Measurements from ENCODE around the gene LITAF. TPM values are rescaled to one million over a fixed set of nuclear protein-coding genes. Genes with fewer than 3 reads are reported as not detected.

The LITAF gene
- total RNA-seq, 1 donor from 2014 or later = 55.8 TPM

DNA sequence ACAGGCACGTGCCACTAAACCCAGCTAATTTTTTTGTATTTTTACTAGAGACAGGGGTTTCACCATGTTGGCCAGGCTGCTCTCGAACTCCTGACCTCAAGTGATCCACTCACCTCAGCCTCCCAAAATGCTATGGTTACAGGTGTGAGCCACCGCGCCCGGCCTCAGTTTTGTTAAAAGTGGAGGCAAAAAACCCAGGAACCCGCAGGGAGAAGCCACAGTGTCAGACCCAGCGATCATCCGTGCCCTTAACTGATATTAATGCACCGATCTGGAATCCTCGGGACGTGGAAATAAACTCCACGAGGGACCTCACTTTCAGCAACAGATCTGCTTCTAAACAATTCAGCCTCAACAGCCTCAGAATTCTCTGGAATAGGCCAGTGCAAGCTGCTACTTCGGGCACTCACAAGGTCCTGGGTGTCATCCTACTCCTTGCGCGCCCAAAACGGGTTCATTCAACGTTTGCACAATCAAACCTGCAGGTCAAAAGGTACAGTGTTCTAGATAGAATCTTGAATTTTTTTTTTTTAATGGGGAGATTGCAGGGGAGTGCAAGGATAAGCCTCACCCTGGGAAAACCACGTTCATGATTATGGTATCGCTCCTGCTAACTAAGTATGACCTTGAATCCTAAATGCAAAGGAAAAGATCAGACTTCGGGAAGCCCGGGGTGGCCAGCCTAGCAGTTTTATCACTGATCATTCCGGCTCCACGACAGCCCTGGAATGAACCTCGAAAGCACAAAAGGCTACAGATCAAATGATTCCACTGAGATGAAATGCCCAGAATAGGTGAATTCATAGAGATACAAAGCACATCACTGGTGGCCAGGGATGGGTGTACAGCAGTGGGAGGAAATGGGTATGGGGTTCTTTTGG lies 22.4 kb downstream of the LITAF start:
- no peaks in the 10 kb centered on the region for H3K27me3 ChIP-seq (ENCODE audit: control insufficient read depth, insufficient read depth, low read length)
- DNase-seq (ENCODE audit: low read depth) = no peak
- no peak overlapping the region for H3K4me3 ChIP-seq (ENCODE audit: low read depth, low read length)
- H3K36me3 ChIP-seq (ENCODE audit: control insufficient read depth, insufficient read depth, low read length) = no peaks in the 10 kb centered on the region
- TF ChIP-seq, protein P1, sequence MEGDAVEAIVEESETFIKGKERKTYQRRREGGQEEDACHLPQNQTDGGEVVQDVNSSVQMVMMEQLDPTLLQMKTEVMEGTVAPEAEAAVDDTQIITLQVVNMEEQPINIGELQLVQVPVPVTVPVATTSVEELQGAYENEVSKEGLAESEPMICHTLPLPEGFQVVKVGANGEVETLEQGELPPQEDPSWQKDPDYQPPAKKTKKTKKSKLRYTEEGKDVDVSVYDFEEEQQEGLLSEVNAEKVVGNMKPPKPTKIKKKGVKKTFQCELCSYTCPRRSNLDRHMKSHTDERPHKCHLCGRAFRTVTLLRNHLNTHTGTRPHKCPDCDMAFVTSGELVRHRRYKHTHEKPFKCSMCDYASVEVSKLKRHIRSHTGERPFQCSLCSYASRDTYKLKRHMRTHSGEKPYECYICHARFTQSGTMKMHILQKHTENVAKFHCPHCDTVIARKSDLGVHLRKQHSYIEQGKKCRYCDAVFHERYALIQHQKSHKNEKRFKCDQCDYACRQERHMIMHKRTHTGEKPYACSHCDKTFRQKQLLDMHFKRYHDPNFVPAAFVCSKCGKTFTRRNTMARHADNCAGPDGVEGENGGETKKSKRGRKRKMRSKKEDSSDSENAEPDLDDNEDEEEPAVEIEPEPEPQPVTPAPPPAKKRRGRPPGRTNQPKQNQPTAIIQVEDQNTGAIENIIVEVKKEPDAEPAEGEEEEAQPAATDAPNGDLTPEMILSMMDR (IDR thresholded peaks at IDR 0.05; ENCODE audit: insufficient read depth, low read length, poor library complexity, severe bottlenecking) = no peak

DNA sequence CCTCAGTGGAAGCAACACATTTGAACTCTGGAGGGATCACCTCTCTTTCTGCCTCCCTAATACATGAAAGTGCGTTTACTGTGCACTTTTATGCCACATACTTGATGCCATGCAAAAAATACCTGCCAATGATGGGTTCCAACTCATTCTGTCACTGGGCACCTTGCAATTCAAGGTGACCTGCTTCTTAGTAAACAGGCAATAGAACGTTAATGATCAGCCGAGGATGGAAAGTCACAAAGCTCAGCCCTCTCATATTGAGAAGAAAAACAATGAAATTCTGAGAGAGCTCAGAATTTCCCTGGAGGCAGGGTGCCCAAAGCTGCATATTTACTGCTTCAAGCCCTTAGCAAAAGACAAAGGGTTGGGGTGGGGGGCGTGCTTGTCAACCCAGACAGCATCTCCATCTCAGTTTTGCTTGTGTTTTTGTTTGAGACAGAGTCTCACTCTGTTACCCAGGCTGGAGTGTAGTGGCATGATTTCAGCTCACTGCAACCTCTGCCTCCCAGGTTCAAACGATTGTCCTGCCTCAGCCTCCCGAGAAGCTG lies 23.2 kb downstream of the LITAF start:
- no peak for DNase-seq (ENCODE audit: low read depth)
- TF ChIP-seq, protein P1 (IDR thresholded peaks at IDR 0.05; ENCODE audit: insufficient read depth, low read length, poor library complexity, severe bottlenecking) = no peak
- H3K36me3 ChIP-seq (ENCODE audit: control insufficient read depth, insufficient read depth, low read length) = no peaks in the 10 kb centered on the region
- H3K4me3 ChIP-seq (ENCODE audit: low read depth, low read length) = no peak overlapping the region
- no peaks in the 10 kb centered on the region for H3K27me3 ChIP-seq (ENCODE audit: control insufficient read depth, insufficient read depth, low read length)

DNA sequence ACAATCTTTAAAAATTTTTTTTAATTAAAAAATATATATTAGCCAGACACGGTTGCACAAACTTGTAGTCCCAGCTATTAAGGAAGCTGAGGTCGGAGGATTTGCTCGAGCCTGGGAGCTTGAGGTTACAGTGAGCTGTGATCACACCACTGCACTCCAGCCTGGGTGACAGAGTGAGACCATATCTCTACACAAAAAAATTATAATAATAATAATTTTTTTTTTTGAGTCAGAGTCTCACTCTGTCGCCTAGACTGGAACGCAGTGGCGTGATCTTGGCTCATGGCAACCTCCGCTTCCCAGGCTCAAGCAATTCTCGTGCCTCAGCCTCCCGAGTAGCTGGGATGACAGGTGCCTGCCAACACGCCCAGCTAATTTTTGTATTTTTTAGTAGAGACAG lies 23.8 kb downstream of the LITAF start:
- H3K36me3 ChIP-seq (ENCODE audit: control insufficient read depth, insufficient read depth, low read length) = no peaks in the 10 kb centered on the region
- H3K27me3 ChIP-seq (ENCODE audit: control insufficient read depth, insufficient read depth, low read length) = no peaks in the 10 kb centered on the region
- no peak for DNase-seq (ENCODE audit: low read depth)
- H3K4me3 ChIP-seq (ENCODE audit: low read depth, low read length) = no peak overlapping the region
- TF ChIP-seq, protein P1 (IDR thresholded peaks at IDR 0.05; ENCODE audit: insufficient read depth, low read length, poor library complexity, severe bottlenecking) = no peak

DNA sequence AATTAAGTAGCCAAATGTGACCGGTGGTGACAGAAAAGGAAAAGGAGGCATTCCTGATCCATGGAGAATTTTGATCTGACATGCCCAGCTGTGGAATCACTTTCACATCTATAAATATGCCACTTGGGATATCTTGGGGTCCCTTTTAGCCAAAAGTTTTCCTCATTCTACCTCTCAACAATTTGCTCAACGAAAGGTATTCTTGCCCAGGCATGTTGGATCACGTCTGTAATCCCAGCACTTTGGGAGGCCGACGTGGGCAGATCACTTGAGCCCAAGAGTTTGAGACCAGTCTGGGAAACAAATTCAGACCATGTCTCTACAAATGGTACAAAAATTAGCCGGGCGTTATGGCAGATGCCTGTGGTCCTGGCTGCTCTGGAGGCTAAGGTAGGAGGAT lies 24.3 kb downstream of the LITAF start:
- Histone ChIP-seq H3K36me3 (ENCODE audit: control insufficient read depth, insufficient read depth, low read length) (no peaks in the 10 kb centered on the region), H3K27me3 (ENCODE audit: control insufficient read depth, insufficient read depth, low read length) (no peaks in the 10 kb centered on the region), H3K4me3 (ENCODE audit: low read depth, low read length) (no peak overlapping the region)
- DNase-seq (ENCODE audit: low read depth) = no peak
- TF ChIP-seq, protein P1 (IDR thresholded peaks at IDR 0.05; ENCODE audit: insufficient read depth, low read length, poor library complexity, severe bottlenecking) = no peak

DNA sequence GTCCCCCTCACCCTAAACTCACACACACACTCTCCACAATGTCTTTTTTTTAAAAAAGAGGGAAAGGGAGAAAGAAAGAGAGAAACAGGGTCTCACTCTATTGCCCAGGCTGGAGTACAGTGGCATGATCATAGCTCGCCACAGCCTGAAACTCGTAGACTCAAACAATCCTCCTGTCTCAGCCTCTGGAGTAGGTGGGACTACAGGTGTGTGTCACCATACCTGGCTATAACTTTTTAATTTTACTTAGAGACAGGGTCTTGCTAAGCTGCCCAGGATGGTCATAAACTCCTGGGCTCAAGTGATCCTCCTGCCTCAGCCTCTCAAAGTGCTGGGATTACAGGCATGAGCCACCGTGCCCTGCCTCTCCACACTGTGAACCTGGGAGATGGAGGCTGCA lies 24.9 kb downstream of the LITAF start:
- no peaks in the 10 kb centered on the region for H3K36me3 ChIP-seq (ENCODE audit: control insufficient read depth, insufficient read depth, low read length)

More for the DNA sequence above, 24.9 kb downstream of the LITAF start:
- TF ChIP-seq, protein P1 (IDR thresholded peaks at IDR 0.05; ENCODE audit: insufficient read depth, low read length, poor library complexity, severe bottlenecking) = no peak
- DNase-seq (ENCODE audit: low read depth) = no peak
- H3K4me3 ChIP-seq (ENCODE audit: low read depth, low read length) = no peak overlapping the region
- H3K27me3 ChIP-seq (ENCODE audit: control insufficient read depth, insufficient read depth, low read length) = no peaks in the 10 kb centered on the region

Data from kidney epithelial cell (primary cell).